Adrenal gland (tissue), 5 donors: ENCODE results near the gene ZC3H7A.

Experiments
- CTCF ChIP-seq, 6 experiments: fragments of 450-650 bp in 4 of 6; fragments of 200-600 bp in 2 of 6; sonication (generic) in 1 of 6; IDR thresholded peaks; 1 replicate in 5 of 6; 2 replicates in 1 of 6; pipeline versions ENCODE4 v1.5.1 to v1.8.0; 2016 to 2021; ENCODE audit warnings: antibody characterized with exemption in 6 of 6, mild to moderate bottlenecking in 2 of 6, moderate library complexity in 1 of 6
- POLR2A ChIP-seq, 2 donors: fragments of 450-650 bp; IDR thresholded peaks; one replicate each; pipeline ENCODE4 v1.6.1; 2017; ENCODE audit warnings: antibody characterized with exemption in 2 of 2, mild to moderate bottlenecking in 2 of 2, moderate library complexity in 1 of 2
- donor health status: DM: no; HTN: no; CAD: no.

DNA sequence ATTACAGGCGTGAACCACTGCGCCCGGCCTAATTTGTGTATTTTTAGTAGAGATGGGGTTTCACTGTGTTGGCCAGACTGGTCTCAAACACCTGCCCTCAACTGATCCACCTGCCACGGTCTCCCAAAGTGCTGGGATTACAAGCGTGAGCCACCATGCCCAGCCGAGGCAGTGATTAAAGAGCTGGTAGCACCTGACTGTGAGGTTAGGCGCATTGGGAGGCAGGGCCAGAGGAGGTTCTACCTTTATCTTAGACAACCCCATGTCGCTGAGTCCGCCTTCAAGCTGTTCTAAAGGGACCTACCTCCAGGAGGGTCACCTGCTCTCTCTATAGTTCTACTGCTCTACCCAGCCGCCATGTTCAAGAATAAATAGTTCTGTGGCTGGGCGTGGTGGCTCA lies 46.1 kb upstream of the ZC3H7A start:
- no peak for TF ChIP-seq CTCF (IDR thresholded peaks at IDR 0.05)
- no peak for TF ChIP-seq POLR2A (IDR thresholded peaks at IDR 0.05)
